CD14-positive monocyte (primary cell): Measurements from ENCODE around the gene KPNA3. TPM values are rescaled to one million over a fixed set of nuclear protein-coding genes. Genes with fewer than 3 reads are reported as not detected.

Experiments used
- DNase-seq, 3 donors: peaks; one replicate each; pipeline ENCODE4 v3.0.0-alpha.2; 2011 to 2022
- H2AFZ ChIP-seq: 2 replicates; pipeline ENCODE4 v1.6.0; 2012; ENCODE audit warnings: mild to moderate bottlenecking, low read depth, low read length, inconsistent platforms; ENCODE audit not compliant: insufficient read depth, poor library complexity, severe bottlenecking
- H3K27ac ChIP-seq, 2 donors: 1 replicate in 1 of 2; 2 replicates in 1 of 2; pipeline ENCODE4 v1.5.1; 2012 to 2013; ENCODE audit warnings: low read length in 2 of 2, control low read depth in 1 of 2, inconsistent platforms in 1 of 2, low read depth in 1 of 2, mild to moderate bottlenecking in 1 of 2
- H3K27me3 ChIP-seq, 2 donors: one replicate each; pipeline versions ENCODE4 v1.6.0 to v1.6.1; 2011 to 2013; ENCODE audit warnings: low read length in 2 of 2; ENCODE audit not compliant: control insufficient read depth in 2 of 2, insufficient read depth in 2 of 2
- H3K36me3 ChIP-seq, 2 donors: replicated peaks in 1 of 2; 1 replicate in 1 of 2; 2 replicates in 1 of 2; pipeline versions ENCODE4 v1.5.1 to v1.6.1; 2012 to 2013; ENCODE audit warnings: low read length in 2 of 2, control low read depth in 1 of 2, inconsistent platforms in 1 of 2, mild to moderate bottlenecking in 1 of 2; ENCODE audit not compliant: insufficient read depth in 2 of 2, control insufficient read depth in 1 of 2
- H3K4me1 ChIP-seq, 2 donors: 1 replicate in 1 of 2; 2 replicates in 1 of 2; pipeline versions ENCODE4 v1.5.1 to v1.6.1; 2012 to 2013; ENCODE audit warnings: low read length in 2 of 2, control low read depth in 1 of 2, inconsistent platforms in 1 of 2, mild to moderate bottlenecking in 1 of 2, moderate library complexity in 1 of 2; ENCODE audit not compliant: insufficient read depth in 2 of 2, control insufficient read depth in 1 of 2
- H3K4me2 ChIP-seq: replicated peaks from 2 replicates; pipeline ENCODE3; 2012; ENCODE audit warnings: low read length, moderate library complexity, mild to moderate bottlenecking; ENCODE audit not compliant: poor library complexity, severe bottlenecking; ENCODE audit errors: extremely low read depth
- H3K4me3 ChIP-seq, 3 experiments: fragments of 200-600 bp in 1 of 3; sonication (generic) in 1 of 3; replicated peaks in 1 of 3; 1 replicate in 2 of 3; 2 replicates in 1 of 3; pipeline ENCODE4 v1.5.1; 2011 to 2013; ENCODE audit warnings: low read length in 3 of 3, mild to moderate bottlenecking in 3 of 3, control low read depth in 2 of 3, low read depth in 2 of 3, inconsistent platforms in 1 of 3, moderate library complexity in 1 of 3
- H3K79me2 ChIP-seq: 2 replicates; pipeline ENCODE4 v1.6.0; 2012; ENCODE audit warnings: mild to moderate bottlenecking, control low read depth, inconsistent platforms, low read length, moderate library complexity; ENCODE audit not compliant: insufficient read depth
- H3K9ac ChIP-seq: 2 replicates; pipeline ENCODE4 v1.6.0; 2017; ENCODE audit warnings: low read length, mild to moderate bottlenecking; ENCODE audit not compliant: insufficient read depth, poor library complexity, severe bottlenecking
- H3K9me3 ChIP-seq, 2 donors: replicated peaks in 1 of 2; 1 replicate in 1 of 2; 2 replicates in 1 of 2; pipeline versions ENCODE4 v1.5.1 to v1.6.1; 2012 to 2013; ENCODE audit warnings: low read length in 2 of 2, control low read depth in 1 of 2; ENCODE audit not compliant: control insufficient read depth in 1 of 2, insufficient read depth in 1 of 2
- H4K20me1 ChIP-seq: 2 replicates; pipeline ENCODE4 v1.6.0; 2012; ENCODE audit warnings: mild to moderate bottlenecking, low read length, control low read depth, moderate library complexity; ENCODE audit not compliant: insufficient read depth
- H3K27ac Mint-ChIP-seq, 7 donors: one replicate each; pipeline ENCODE4 v1.8.0; 2020; ENCODE audit warnings: mild to moderate bottlenecking in 7 of 7, mixed read lengths in 7 of 7, moderate library complexity in 6 of 7, inconsistent platforms in 2 of 7
- H3K27me3 Mint-ChIP-seq, 3 donors: one replicate each; pipeline ENCODE4 v1.8.0; 2021 to 2022; ENCODE audit warnings: low read depth in 3 of 3, mild to moderate bottlenecking in 3 of 3, mixed read lengths in 3 of 3, moderate library complexity in 3 of 3, inconsistent platforms in 1 of 3
- H3K36me3 Mint-ChIP-seq, 2 donors: one replicate each; pipeline ENCODE4 v1.8.0; 2020; ENCODE audit warnings: mixed read lengths in 2 of 2, inconsistent platforms in 1 of 2, mild to moderate bottlenecking in 1 of 2
- H3K4me1 Mint-ChIP-seq: one replicate; pipeline ENCODE4 v1.8.0; 2020; ENCODE audit warnings: mild to moderate bottlenecking, mixed read lengths
- H3K4me3 Mint-ChIP-seq, 2 donors: one replicate each; pipeline ENCODE4 v1.8.0; 2020; ENCODE audit warnings: mild to moderate bottlenecking in 2 of 2, mixed read lengths in 2 of 2, moderate library complexity in 1 of 2
- H3K9me3 Mint-ChIP-seq, 7 donors: one replicate each; pipeline ENCODE4 v1.8.0; 2020 to 2022; ENCODE audit warnings: mixed read lengths in 7 of 7, mild to moderate bottlenecking in 6 of 7, moderate library complexity in 6 of 7, inconsistent platforms in 2 of 7
- WGBS: methylation state at CpG from one replicate; pipeline ENCODE4 v1.1.5; 2013; ENCODE audit warnings: missing lambda C conversion rate; ENCODE audit not compliant: insufficient coverage; 5-methylcytosine and 5-hydroxymethylcytosine counted together
- intact Hi-C, 2 donors: fragments of 100-400 bp; cut with micrococcal nuclease; formaldehyde crosslinking; loops; one replicate each; pipeline versions ENCODE4 v1.15.0 to v1.15.1; 2023
- polyA plus RNA-seq, 3 donors: library from polyadenylated mRNA; depleted of rRNA in 1 of 3; unstranded in 2 of 3; stranded (reverse) in 1 of 3; fragments of 300-500 nt in 2 of 3; fragments of >200 nt in 1 of 3; fragmentation: Illumina TruSeq in 2 of 3; gene quantifications; 1 replicate in 2 of 3; 2 replicates in 1 of 3; pipeline ENCODE4 v1.2.3, GENCODE V29; 2012 to 2021
- TF ChIP-seq, protein P1 (sequence below): fragments of 200-600 bp; IDR thresholded peaks from one replicate; pipeline ENCODE4 v1.8.0; 2022; ENCODE audit warnings: antibody characterized with exemption, mild to moderate bottlenecking

The KPNA3 gene
- polyA plus RNA-seq, 3 donors = 11.5 to 15.3 (median 12.8) TPM

GRCh38 chr13:49760558-49760957 lies 31.9 kb downstream of the KPNA3 start:
- Histone ChIP-seq H3K79me2 (peaks cover 76% of the 10 kb centered on the region), H3K4me3 (no peak overlapping the region), H2AFZ (no peak overlapping the region), H3K36me3 (no peaks in the 10 kb centered on the region), H3K27ac (no peak overlapping the region), H3K4me2 (no peak overlapping the region), H3K9me3 (no peaks in the 10 kb centered on the region), H3K27me3 (no peaks in the 10 kb centered on the region), H4K20me1 (peaks cover 68% of the 10 kb centered on the region), H3K9ac (no peak overlapping the region), H3K4me1 (peaks cover 0 to 4% of the 10 kb centered on the region in 2 donors)
- WGBS = 100% methylated on average over 4 of the region's 5 CpGs
- H3K27ac Mint-ChIP-seq = no peak overlapping the region
- DNase-seq = no peak
- peaks cover 2 to 9% (median 4%) of the 10 kb centered on the region in 7 donors for H3K9me3 Mint-ChIP-seq
- intact Hi-C loops = no loop called here
- peaks cover 20 to 25% of the 10 kb centered on the region in 2 donors for H3K36me3 Mint-ChIP-seq
- H3K4me3 Mint-ChIP-seq = no peak overlapping the region
- TF ChIP-seq, protein P1, sequence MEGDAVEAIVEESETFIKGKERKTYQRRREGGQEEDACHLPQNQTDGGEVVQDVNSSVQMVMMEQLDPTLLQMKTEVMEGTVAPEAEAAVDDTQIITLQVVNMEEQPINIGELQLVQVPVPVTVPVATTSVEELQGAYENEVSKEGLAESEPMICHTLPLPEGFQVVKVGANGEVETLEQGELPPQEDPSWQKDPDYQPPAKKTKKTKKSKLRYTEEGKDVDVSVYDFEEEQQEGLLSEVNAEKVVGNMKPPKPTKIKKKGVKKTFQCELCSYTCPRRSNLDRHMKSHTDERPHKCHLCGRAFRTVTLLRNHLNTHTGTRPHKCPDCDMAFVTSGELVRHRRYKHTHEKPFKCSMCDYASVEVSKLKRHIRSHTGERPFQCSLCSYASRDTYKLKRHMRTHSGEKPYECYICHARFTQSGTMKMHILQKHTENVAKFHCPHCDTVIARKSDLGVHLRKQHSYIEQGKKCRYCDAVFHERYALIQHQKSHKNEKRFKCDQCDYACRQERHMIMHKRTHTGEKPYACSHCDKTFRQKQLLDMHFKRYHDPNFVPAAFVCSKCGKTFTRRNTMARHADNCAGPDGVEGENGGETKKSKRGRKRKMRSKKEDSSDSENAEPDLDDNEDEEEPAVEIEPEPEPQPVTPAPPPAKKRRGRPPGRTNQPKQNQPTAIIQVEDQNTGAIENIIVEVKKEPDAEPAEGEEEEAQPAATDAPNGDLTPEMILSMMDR = no peak
- H3K27me3 Mint-ChIP-seq = no peaks in the 10 kb centered on the region
- peaks cover 20% of the 10 kb centered on the region for H3K4me1 Mint-ChIP-seq

- WGBS = 60% methylated on average over 1 of the region's 3 CpGs
- Mint-ChIP-seq H3K4me3 (no peak overlapping the region), H3K4me1 (peaks cover 21% of the 10 kb centered on the region), H3K27me3 (no peaks in the 10 kb centered on the region), H3K9me3 (peaks cover 2 to 9% (median 4%) of the 10 kb centered on the region in 7 donors), H3K27ac (peak overlapping the region in 3 of 7 donors; percentile 37 to 72 (median 66)), H3K36me3 (peaks cover 17 to 25% of the 10 kb centered on the region in 2 donors)
- Histone ChIP-seq H2AFZ (no peak overlapping the region), H3K4me1 (peaks cover 0 to under 1% of the 10 kb centered on the region in 2 donors), H3K9me3 (no peaks in the 10 kb centered on the region), H3K27ac (no peak overlapping the region), H3K4me2 (no peak overlapping the region), H3K27me3 (no peaks in the 10 kb centered on the region), H4K20me1 (peaks cover 67% of the 10 kb centered on the region), H3K36me3 (no peaks in the 10 kb centered on the region), H3K9ac (no peak overlapping the region), H3K79me2 (peaks cover 77% of the 10 kb centered on the region), H3K4me3 (no peak overlapping the region)
- intact Hi-C loops = no loop called here
- TF ChIP-seq, protein P1 = no peak
- DNase-seq = no peak
Observed at GRCh38 chr13:49759503-49759902, 33.0 kb downstream of the KPNA3 start.
